ENCODE measurements around the gene MCCC1. TPM values are rescaled to one million over a fixed set of nuclear protein-coding genes. Genes with fewer than 3 reads are reported as not detected.

The MCCC1 gene
- total RNA-seq, 2 experiments from 2014 or later = 30.8 to 44.7 TPM

Other genes with a start within 250 kb of the MCCC1 start
- 10 to 100 TPM; 54.6 to 65.0 TPM for gene DCUN1D1, start 119.0 kb downstream of the MCCC1 start, total RNA-seq
- 10 to 100 TPM; 10.6 to 21.5 TPM for gene LAMP3, start 63.2 kb upstream of the MCCC1 start, total RNA-seq
- 1 to 10 TPM in 1 of 2 experiments, under 1 TPM in 1; 0.26 to 1.3 TPM for gene B3GNT5, start 153.8 kb upstream of the MCCC1 start, total RNA-seq

Data from activated CD8-positive, alpha-beta memory T cell treated with anti-CD3 and anti-CD28 coated beads, Interleukin-2, amount 10 ng/mL, durations not matched to agents 7 days and 5 days (primary cell).